Globus pallidus (tissue), 1 donor: Measurements from ENCODE around the gene PARD3B.

Experiments
- DNase-seq: peaks from one replicate; pipeline ENCODE4 v3.0.0-alpha.2; 2015; ENCODE audit warnings: low spot score

Gene PARD3B, protein sequence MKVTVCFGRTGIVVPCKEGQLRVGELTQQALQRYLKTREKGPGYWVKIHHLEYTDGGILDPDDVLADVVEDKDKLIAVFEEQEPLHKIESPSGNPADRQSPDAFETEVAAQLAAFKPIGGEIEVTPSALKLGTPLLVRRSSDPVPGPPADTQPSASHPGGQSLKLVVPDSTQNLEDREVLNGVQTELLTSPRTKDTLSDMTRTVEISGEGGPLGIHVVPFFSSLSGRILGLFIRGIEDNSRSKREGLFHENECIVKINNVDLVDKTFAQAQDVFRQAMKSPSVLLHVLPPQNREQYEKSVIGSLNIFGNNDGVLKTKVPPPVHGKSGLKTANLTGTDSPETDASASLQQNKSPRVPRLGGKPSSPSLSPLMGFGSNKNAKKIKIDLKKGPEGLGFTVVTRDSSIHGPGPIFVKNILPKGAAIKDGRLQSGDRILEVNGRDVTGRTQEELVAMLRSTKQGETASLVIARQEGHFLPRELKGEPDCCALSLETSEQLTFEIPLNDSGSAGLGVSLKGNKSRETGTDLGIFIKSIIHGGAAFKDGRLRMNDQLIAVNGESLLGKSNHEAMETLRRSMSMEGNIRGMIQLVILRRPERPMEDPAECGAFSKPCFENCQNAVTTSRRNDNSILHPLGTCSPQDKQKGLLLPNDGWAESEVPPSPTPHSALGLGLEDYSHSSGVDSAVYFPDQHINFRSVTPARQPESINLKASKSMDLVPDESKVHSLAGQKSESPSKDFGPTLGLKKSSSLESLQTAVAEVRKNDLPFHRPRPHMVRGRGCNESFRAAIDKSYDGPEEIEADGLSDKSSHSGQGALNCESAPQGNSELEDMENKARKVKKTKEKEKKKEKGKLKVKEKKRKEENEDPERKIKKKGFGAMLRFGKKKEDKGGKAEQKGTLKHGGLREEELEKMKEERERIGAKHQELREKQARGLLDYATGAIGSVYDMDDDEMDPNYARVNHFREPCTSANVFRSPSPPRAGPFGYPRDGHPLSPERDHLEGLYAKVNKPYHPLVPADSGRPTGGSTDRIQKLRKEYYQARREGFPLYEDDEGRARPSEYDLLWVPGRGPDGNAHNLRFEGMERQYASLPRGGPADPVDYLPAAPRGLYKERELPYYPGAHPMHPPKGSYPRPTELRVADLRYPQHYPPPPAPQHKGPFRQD (N-terminal part only)

GRCh38 chr2:204544961-204545860 lies at the start of gene PARD3B:
PARD3B (plus strand) TSS chr2:204545475; CDS start chr2:204546000, 525 bp downstream.
- peak; percentile 35 for DNase-seq

GRCh38 chr2:204496779-204497178 lies 48.5 kb upstream of the PARD3B start:
- DNase-seq = no peak

- DNase-seq = no peak
Observed at GRCh38 chr2:204497855-204498254, 47.4 kb upstream of the PARD3B start.

- no peak for DNase-seq
Observed at GRCh38 chr2:204498291-204498690, 47.0 kb upstream of the PARD3B start.

DNA sequence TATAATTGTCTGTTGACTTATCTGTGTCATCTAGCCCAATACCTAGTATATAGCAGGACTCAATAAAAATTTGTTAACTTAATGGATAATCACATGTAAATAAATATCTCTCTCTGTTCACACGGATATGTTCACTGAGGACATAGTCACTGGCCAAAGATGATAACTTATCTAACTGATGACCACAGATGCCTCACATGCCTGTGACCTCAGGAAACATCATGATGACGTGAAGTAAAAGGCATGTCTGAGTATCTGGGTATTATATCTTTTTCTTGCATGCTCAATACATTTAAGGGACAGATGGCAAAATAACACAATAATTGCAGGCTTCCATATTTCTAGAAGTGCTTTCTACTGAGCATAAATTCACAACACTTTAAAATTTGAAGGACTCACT lies 41.4 kb upstream of the PARD3B start:
- no peak for DNase-seq

- no peak for DNase-seq
Observed at GRCh38 chr2:204504594-204504993, 40.7 kb upstream of the PARD3B start.

DNA sequence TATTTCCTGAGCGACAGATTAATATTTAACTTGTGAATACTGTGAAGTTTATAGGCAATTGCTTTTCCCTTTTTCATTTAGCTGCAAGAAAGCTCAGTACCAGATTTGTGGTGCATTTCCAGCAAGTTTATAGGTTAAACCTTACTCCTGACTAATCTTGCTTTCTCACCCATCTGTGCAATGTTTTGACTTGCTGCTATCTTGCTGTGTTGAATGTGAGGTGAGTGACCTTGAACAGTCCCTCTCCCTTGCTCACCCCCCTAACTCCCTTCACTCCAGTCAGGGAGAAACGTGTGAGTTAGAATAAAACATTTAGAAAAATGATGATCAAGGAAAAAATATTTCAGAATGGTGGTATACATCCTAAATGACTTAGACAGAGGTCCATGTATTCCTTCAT lies 39.8 kb upstream of the PARD3B start:
- DNase-seq = no peak

DNA sequence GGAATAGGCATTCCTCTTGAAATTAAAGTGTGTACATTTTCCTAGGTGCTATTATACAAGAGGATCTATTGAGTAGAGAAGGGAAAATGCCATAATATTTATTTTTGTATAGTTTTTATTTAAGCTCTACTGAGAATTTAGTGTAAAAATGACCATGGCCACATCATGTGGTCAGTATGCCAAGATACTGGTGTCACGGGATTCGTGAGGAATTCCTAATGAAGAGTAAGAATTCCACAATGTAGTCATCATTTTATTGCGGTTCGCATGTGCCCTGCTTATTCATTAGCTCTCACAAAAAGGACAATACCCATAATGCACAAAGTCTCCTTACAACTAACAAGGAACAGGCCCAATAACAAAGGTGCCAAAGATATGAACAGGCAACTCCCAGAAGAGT lies 39.3 kb upstream of the PARD3B start:
- no peak for DNase-seq

DNA sequence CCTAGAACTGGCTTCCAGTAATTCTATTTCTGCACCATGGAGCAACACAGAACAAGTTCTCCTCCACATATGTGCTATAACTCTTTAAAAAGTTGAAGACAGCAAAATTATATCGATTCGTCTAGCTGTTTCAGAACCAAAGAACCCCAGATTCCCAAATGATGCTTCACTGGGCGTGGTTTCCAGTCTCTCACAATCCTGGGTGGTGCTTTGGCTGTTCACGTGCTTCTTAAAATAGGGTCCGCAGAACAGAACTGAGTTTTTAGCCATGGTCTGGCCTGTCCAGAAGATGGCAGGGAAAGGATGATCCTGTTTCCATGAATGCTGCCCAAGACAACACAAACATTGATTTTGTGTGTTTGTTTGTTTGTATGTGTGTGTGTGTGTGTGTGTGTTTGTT lies 37.6 kb upstream of the PARD3B start:
- no peak for DNase-seq

GRCh38 chr2:204510709-204511420 lies 34.4 kb upstream of the PARD3B start:
- DNase-seq = no peak

- DNase-seq = no peak
Observed at GRCh38 chr2:204514439-204514838, 30.8 kb upstream of the PARD3B start.

DNA sequence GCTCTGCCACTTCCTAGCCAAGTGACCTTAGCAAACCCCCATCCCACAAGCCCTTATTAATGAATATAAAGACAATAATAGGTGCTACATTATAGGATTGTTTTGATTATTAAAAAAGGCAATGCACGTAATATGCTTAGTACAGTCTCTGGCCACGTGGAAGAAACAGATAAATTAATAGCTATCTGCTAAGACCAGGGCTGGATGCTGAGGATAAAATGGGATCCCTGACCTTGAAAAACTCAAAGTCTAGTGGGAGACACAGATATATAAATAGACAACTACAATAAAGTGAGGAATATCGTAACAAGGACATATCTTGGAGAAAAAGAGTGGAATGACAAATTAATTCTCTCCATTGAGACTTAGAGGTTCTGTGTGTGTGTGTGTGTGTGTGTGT lies 29.9 kb upstream of the PARD3B start:
- no peak for DNase-seq

DNA sequence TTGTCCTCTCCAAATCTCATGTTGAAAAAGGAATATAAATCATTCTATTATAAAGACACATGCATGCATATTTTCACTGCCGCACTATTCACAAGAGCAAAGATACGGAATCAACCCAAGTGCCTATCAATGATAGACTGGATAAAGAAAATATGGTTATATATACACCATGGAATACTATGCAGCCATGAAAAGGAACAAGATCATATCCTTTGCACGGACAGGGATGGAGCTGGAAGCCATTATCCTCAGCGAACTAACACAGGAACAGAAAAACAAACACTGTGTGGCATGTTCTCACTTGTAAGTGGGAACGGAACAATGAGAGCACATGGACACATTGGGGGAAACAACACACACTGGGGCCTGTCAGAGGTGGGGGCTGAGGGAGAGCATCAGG lies 28.1 kb upstream of the PARD3B start:
- no peak for DNase-seq

GRCh38 chr2:204529795-204530463 lies 15.3 kb upstream of the PARD3B start:
- no peak for DNase-seq

- no peak for DNase-seq
Observed at GRCh38 chr2:204530464-204530805, 14.8 kb upstream of the PARD3B start.

- DNase-seq = no peak
Observed at GRCh38 chr2:204533629-204534370, 11.5 kb upstream of the PARD3B start.

- no peak for DNase-seq
Observed at GRCh38 chr2:204535356-204535755, 9.9 kb upstream of the PARD3B start.

GRCh38 chr2:204535764-204536163 lies 9.5 kb upstream of the PARD3B start:
- no peak for DNase-seq

DNA sequence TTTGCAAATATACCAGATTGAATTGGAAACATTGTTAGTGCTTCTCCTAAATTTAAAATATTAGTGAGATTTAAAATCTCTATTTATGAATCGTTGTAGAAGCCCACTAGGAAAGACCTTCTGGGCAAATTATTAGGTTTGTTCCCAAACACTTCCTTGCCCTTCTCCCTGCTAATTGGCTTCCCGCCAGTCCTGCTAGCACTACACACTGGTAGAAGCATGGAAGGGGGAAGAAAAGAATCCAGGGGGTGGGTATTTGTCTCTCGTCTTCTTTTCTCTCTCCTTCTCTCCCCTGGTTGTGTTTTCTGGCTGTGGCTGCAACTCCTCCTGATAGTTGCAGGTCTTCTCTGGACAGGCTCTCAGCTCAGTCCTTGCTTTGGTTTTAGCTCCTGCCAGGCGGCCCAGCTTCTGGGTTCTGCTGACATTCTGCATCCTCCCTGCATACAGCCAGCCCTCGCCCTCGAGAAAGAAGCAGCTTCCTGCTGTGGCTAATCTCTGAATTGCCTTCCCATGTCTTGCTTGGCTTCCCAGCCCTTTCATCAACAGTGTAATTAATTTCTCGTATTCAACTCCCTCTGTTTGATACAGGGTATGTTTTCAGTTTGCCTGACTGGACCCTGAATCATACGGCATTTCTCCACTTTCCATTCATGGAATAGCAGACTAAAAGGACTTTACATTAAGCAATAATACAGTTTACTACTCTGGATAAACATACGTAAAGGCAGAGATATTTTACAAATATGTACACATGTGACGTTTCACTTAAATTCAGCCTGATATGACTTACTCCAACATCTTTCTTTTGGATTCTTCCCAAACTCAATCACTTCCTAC lies 6.9 kb upstream of the PARD3B start:
- no peak for DNase-seq
